DND-41 (cell line): Measurements from ENCODE around the gene DIP2B.

Source experiments
- ATAC-seq: fragments of 200-7000 bp; cut with Tn5 transposase; 3 replicates; pipeline ENCODE4 v1.9.1; 2021; ENCODE audit warnings: low read depth; ENCODE audit not compliant: insufficient read depth
- DNase-seq: peaks from one replicate; pipeline ENCODE4 v3.0.0-alpha.2; 2020
- H2AFZ ChIP-seq: 2 replicates; pipeline ENCODE4 v1.6.0; 2012; ENCODE audit warnings: low read depth, low read length
- H3K27ac ChIP-seq: 2 replicates; pipeline ENCODE4 v1.5.1; 2012; ENCODE audit warnings: low read length, inconsistent platforms
- H3K27me3 ChIP-seq: fragments of 200-600 bp; sonication (generic); 2 replicates; pipeline ENCODE4 v1.6.0; 2012; ENCODE audit warnings: low read length, mild to moderate bottlenecking, inconsistent platforms; ENCODE audit not compliant: insufficient read depth, poor library complexity
- H3K36me3 ChIP-seq: 2 replicates; pipeline ENCODE4 v1.5.1; 2012; ENCODE audit warnings: low read length, inconsistent platforms; ENCODE audit not compliant: insufficient read depth
- H3K4me1 ChIP-seq: 2 replicates; pipeline ENCODE4 v1.5.1; 2012; ENCODE audit warnings: mild to moderate bottlenecking, low read length; ENCODE audit not compliant: insufficient read depth
- H3K4me2 ChIP-seq: 2 replicates; pipeline ENCODE4 v1.6.0; 2012; ENCODE audit warnings: mild to moderate bottlenecking, moderate library complexity, low read length, inconsistent platforms; ENCODE audit not compliant: insufficient read depth
- H3K4me3 ChIP-seq, 2 experiments: fragments of 200-600 bp in 1 of 2; shearing (Covaris generic) in 1 of 2; 2 replicates each; pipeline ENCODE4 v1.5.1; 2012 to 2016; ENCODE audit warnings: inconsistent platforms in 2 of 2, low read length in 2 of 2, mild to moderate bottlenecking in 2 of 2, low read depth in 1 of 2, moderate library complexity in 1 of 2
- H3K79me2 ChIP-seq: 2 replicates; pipeline ENCODE4 v1.6.0; 2012; ENCODE audit warnings: low read length, inconsistent platforms; ENCODE audit not compliant: insufficient read depth
- H3K9ac ChIP-seq: 2 replicates; pipeline ENCODE4 v1.6.0; 2012; ENCODE audit warnings: low read depth, mild to moderate bottlenecking, inconsistent platforms, low read length, moderate library complexity
- H3K9me3 ChIP-seq: 2 replicates; pipeline ENCODE4 v1.5.1; 2012; ENCODE audit warnings: low read length, moderate library complexity, mild to moderate bottlenecking, inconsistent platforms; ENCODE audit not compliant: insufficient read depth, severe bottlenecking
- H4K20me1 ChIP-seq: 2 replicates; pipeline ENCODE4 v1.6.0; 2012; ENCODE audit warnings: low read length; ENCODE audit not compliant: insufficient read depth
- CTCF ChIP-seq: IDR thresholded peaks from 2 replicates; pipeline ENCODE4 v1.5.1; 2012; ENCODE audit warnings: borderline replicate concordance, low read length, moderate library complexity, mild to moderate bottlenecking; ENCODE audit not compliant: poor library complexity, severe bottlenecking; ENCODE audit errors: extremely low read depth
- EZH2 ChIP-seq: IDR thresholded peaks from 3 replicates; pipeline ENCODE4 v1.6.1; 2012; ENCODE audit warnings: borderline replicate concordance, low read depth, mild to moderate bottlenecking, moderate library complexity, low read length, inconsistent platforms; ENCODE audit not compliant: severe bottlenecking

The DIP2B gene

GRCh38 chr12:50639721-50640120 is 134.9 kb downstream of the DIP2B start:
- Histone ChIP-seq H3K27me3 (no peaks in the 10 kb centered on the region), H3K4me3 (no peak overlapping the region), H3K9ac (no peak overlapping the region), H3K4me2 (no peak overlapping the region), H2AFZ (no peak overlapping the region), H3K27ac (no peak overlapping the region), H4K20me1 (0 out of 2 replicates have a peak, but pooled peaks cover 2% of the 10 kb centered on the region), H3K36me3 (peaks cover 20% of the 10 kb centered on the region), H3K9me3 (no peaks in the 10 kb centered on the region), H3K79me2 (peaks cover 11% of the 10 kb centered on the region), H3K4me1 (peaks cover 2% of the 10 kb centered on the region; the same call in 1 of the 2 replicates)
- ATAC-seq (no peak), DNase-seq (no peak)
- no peak for TF ChIP-seq CTCF
- TF ChIP-seq EZH2: no peak

GRCh38 chr12:50640321-50640939 is 135.6 kb downstream of the DIP2B start:
- Histone ChIP-seq H3K79me2 (peaks cover 11% of the 10 kb centered on the region), H3K4me1 (peaks cover 2% of the 10 kb centered on the region; the same call in 1 of the 2 replicates), H3K4me3 (no peak overlapping the region), H3K27me3 (no peaks in the 10 kb centered on the region), H3K36me3 (peaks cover 20% of the 10 kb centered on the region), H4K20me1 (peaks cover 2% of the 10 kb centered on the region; the same call in 1 of the 2 replicates), H3K9ac (no peak overlapping the region), H3K27ac (no peak overlapping the region), H2AFZ (no peak overlapping the region), H3K4me2 (no peak overlapping the region), H3K9me3 (no peaks in the 10 kb centered on the region)
- TF ChIP-seq CTCF: no peak
- no peak for TF ChIP-seq EZH2
- no peak for ATAC-seq
- DNase-seq: no peak

GRCh38 chr12:50641566-50641965 is 136.8 kb downstream of the DIP2B start:
- Histone ChIP-seq H3K36me3 (peaks cover 20% of the 10 kb centered on the region), H3K4me3 (no peak overlapping the region), H3K9ac (no peak overlapping the region), H2AFZ (no peak overlapping the region), H4K20me1 (peaks cover 2% of the 10 kb centered on the region; the same call in 1 of the 2 replicates), H3K9me3 (no peaks in the 10 kb centered on the region), H3K27ac (no peak overlapping the region), H3K4me2 (no peak overlapping the region), H3K4me1 (peaks cover 2% of the 10 kb centered on the region; the same call in 1 of the 2 replicates), H3K27me3 (no peaks in the 10 kb centered on the region), H3K79me2 (peaks cover 11% of the 10 kb centered on the region)
- peak; percentile 61; the same call in 2 of the 3 replicates for ATAC-seq
- DNase-seq: no peak
- no peak for TF ChIP-seq EZH2
- no peak for TF ChIP-seq CTCF
